ENCODE measurements around the gene INHBC.
"Not testable (repeated sequence)": the region's sequence is repeated elsewhere in the genome, so short reads cannot be mapped to it uniquely, and the experiment has no call there.

Gene INHBC

GRCh38 chr12:57487597-57488401 is 53.2 kb downstream of the INHBC start, which contains the start of gene MARS1:
Gene MARS1 (plus strand): TSS chr12:57488068. CDS start chr12:57488091, 23 bp downstream.
- peak; percentile 97 for DNase-seq

GRCh38 chr12:57488402-57489156 is 54.0 kb downstream of the INHBC start:
- no peak for DNase-seq

- no peak for DNase-seq
Measured at GRCh38 chr12:57489157-57489641, 54.6 kb downstream of the INHBC start.

- DNase-seq: no peak
Measured at GRCh38 chr12:57490126-57490525, 55.5 kb downstream of the INHBC start.

GRCh38 chr12:57491393-57492280 is 57.1 kb downstream of the INHBC start:
- no peak for DNase-seq

- not testable (repeated sequence) for DNase-seq
Measured at GRCh38 chr12:57495051-57495701, 60.6 kb downstream of the INHBC start.

GRCh38 chr12:57496822-57497221 is 62.2 kb downstream of the INHBC start:
- no peak for DNase-seq

- no peak for DNase-seq
Measured at GRCh38 chr12:57497223-57498131, 62.9 kb downstream of the INHBC start.

- DNase-seq: no peak
Measured at GRCh38 chr12:57498132-57498502, 63.5 kb downstream of the INHBC start.

- DNase-seq: no peak
Measured at GRCh38 chr12:57498571-57498970, 64.0 kb downstream of the INHBC start.

GRCh38 chr12:57500213-57500612 is 65.6 kb downstream of the INHBC start:
- no peak for DNase-seq
